Stimulated activated naive CD4-positive, alpha-beta T cell treated with Interleukin-2 at 50 U/mL for 16 hours (primary cell): ENCODE results near the gene SEC14L2.
"Not testable (repeated sequence)": the region's sequence is repeated elsewhere in the genome, so short reads cannot be mapped to it uniquely, and the experiment has no call there.

ENCODE experiments used
- DNase-seq: peaks from one replicate; lab custom pipeline; 2025; lab: John Stamatoyannopoulos, UW

SEC14L2 gene

GRCh38 chr22:30375312-30375849 is 21.4 kb upstream of the SEC14L2 start:
- DNase-seq, result no peak

GRCh38 chr22:30380011-30380410 is 16.8 kb upstream of the SEC14L2 start:
- DNase-seq, result no peak

DNA sequence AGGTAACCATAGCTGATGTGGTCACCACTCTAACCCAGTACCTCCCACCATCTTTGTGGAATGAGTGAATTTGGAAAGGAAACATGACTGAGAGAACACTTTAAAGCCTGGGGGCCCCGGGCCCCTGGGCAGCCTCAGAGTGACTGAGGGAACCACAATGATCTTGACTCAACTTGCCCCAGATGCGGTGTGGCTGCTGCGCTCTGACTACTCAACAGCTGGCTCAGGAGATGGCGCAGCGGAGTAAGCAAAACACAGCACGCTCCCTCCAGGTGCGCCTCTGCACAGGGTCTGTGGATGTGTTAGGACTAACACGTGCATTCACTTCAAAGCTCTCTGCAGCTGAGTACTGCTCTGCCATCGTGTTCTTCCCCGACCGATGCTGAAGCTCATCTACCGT is 15.6 kb upstream of the SEC14L2 start:
- DNase-seq, result no peak

DNA sequence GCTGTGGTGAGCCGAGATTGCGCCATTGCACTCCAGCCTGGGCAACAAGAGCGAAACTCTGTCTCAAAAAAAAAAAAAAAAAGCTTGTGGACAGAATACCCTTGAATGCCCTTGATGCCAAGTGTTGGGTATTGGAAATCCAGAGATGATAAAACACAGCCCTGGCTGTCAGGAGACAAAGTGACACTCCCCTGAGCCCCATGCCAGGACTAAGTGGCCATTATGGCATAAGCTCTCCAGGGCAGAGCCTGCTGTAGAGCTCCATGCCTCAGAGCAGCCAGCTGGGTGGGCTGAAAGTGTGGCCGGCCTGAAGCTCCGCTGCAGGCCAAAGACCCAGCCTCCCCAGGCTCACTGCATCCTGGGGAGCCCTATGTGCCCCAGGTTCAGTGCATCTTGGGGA is 14.5 kb upstream of the SEC14L2 start:
- no peak for DNase-seq

- DNase-seq, result no peak
Measured at GRCh38 chr22:30383061-30383460, 13.8 kb upstream of the SEC14L2 start.

GRCh38 chr22:30385942-30386341 is 10.9 kb upstream of the SEC14L2 start:
- no peak for DNase-seq

DNA sequence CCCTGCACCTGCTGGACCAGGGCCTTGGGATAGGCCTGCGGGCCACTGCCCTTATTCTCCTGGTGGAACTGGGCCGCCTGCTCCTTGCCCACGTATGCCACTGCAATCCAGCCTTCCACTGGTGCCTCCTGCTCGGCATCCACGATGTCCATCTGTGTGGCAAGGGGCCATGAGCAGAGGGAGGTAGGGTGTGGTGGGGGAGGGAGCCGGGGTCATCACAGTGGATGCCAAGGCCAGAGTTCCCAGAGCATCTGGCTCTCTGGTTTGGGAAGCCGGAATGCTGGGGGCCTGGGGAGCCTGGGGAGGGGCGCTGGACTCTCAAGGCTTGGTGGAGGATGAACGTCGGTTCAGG is 10.2 kb upstream of the SEC14L2 start:
- no peak for DNase-seq

DNA sequence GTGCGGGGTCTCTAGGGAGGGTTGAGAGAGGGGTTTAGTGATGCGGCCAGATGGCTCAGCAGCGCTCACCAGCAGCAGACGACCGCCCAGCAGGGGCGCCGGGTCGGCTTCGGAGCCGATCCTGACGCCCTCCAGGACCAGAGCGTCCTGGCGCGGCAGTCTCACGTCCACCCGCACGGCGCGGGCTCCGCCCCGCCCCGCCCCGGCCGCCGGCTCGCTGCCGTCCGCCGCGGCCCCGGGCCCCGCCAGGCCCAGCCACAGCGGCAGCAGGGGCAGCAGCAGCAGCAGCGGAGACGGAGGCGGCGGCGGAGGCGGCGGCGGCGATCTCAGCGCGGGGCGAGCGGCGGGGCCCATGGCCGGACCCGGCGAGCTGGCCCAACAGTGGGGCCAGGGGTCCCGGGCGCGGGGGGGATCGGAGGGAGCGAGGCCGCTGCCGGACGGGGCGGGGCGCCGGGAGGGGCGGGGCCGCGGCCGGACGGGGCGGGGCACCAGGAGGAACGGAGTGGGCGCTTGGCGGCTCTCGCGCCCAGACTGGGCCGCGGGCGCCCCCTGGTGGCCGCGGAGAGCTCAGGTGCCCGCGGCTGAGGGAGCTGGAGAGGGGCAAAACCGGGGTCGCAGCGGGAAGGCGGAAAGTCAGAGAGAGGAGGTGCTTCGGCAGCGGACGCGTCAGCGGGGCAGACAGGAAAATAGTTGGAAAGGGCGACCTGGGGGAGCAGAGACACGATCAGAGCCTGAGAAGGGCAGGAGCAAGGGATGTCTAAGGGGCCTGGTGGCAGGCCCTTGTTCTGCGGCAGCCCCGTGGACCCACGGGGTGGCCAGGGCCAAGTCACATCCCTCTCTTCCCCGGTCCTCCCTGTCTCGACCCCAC is 9.6 kb upstream of the SEC14L2 start, which contains the start of gene RNF215:
TSS of gene RNF215 (minus strand) at position 452 of the 868 bp plus-strand sequence. CDS start at position 354, 98 bp downstream.
- peak; percentile 72 for DNase-seq

DNA sequence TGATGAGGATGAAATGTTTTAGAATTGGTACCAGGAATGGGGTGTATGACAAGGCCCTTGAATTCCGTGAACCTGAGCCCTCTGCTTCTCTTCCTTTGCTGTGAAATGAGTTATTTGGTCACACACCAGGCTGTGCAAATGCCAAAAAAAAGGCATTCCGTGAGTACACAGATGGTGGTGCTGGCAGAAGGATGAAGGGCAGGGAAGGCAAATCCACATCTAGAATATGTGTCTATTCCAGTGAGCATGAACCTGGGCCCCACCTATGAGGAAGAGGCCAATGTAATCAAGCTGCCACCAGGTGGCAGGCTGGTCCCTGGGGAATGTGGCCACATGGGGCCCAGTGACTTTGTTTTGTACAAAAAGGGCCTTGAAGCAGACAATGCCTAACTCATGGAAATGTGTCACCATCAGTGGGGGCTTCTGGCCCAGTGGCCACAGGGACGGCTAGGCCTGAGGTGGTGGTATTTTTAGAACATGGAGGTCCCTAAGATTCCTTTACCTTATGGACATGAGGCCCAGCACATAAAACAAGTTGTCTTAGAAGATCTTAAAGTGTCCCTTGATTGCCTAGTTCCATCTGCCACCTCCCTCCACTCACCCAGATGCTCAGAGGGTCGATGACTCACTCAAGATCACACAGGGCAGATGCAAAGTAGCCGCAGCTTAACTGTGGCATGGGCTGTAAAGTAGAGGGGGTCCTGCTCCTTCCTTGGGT is 5.7 kb upstream of the SEC14L2 start:
- peak; percentile 58 for DNase-seq

DNA sequence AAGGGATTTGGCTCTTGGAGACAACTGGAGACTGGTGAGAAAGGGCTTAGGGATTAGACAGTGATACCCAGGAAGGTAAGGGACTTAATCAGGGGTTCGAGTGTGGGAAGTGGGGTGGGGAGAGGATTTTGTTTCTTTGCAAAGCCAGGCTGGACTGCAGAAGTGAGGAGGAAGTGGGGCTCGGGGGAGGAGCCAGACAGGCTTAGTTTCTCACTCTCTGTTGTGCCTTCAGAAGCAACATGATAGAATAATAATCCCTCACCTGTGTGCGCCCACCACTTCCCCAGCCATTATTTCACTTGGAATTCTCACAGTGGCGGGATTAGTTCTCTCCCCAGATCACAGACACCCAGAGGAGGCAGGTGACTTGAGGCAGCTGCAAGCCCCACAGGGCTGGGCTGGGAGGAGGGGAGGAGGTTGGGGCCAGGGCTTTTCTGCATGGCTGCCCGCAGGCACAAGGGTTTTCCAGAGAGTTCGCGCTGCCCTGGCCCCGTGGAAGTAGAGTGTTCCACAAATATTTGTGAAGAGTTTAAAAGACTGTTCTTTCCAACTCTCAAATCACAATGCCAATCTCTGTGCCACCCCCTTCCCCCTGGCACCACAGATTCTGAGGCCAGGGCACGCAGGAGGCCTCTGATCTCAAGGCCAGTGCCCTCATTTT is 4.0 kb upstream of the SEC14L2 start:
- no peak for DNase-seq

- DNase-seq, result no peak
Measured at GRCh38 chr22:30393322-30393680, 3.5 kb upstream of the SEC14L2 start.

GRCh38 chr22:30393885-30394284 is 2.9 kb upstream of the SEC14L2 start:
- DNase-seq, result no peak

GRCh38 chr22:30397656-30398635 is 1.1 kb downstream of the SEC14L2 start:
- DNase-seq, result no peak

- DNase-seq, result no peak
Measured at GRCh38 chr22:30398685-30399680, 2.2 kb downstream of the SEC14L2 start.

DNA sequence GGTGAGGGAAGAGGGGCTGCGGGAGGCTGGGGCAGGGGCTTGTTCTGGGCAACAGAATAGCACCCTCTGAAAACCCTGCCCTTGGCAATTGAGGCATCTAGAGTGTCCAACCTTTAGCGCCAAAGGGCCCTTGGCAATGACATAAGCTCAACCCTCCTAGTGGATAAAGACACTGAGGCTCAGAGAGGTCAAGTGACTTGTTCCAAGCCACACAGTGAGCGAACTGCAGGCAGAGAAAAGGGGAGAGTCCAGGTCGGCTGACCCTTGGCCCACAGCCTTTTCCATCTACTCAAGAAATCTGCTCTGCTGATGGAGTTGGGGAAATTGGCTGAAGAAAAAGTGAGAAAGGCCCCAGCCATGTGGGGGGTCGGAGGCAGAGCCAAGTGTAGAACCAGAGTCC is 2.9 kb downstream of the SEC14L2 start:
- no peak for DNase-seq

- DNase-seq, result no peak
Measured at GRCh38 chr22:30400159-30400558, 3.3 kb downstream of the SEC14L2 start.

GRCh38 chr22:30401024-30401423 is 4.2 kb downstream of the SEC14L2 start:
- DNase-seq, result not testable (repeated sequence)

DNA sequence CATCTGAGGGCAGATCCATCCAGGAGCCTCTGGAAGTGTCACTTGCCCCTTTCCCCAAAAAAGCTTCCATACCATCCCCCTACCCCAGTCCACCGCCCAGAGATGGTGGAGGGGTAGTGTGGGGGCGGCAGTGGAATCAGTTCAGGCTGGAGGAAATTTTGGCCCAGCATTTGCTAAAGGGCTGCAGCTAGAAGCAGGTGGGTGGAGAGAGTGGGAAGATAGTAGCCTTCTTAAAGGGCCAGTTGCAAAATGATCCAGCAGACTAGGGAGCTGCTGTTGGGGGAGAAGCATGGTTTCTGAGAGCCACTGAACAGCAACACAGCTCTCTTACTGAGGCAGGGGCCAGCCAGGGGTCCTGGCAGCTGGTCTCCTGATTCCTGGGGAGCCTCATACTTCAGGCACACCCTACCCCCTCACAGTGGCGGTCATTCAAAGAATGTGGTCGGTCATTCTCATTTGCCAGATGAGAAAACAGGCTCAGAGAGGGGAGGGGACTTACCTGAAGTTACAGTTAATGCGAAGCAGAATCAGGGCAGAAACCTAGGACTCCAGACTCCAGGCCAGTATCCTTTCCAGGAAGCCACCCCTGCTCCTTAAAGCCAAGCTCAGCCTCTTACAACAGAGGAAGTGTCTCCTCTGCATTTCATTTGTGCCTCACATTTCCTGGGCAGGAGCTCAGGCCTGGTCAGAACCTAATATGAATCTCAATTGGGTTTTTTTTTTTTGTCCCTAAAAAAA is 5.4 kb downstream of the SEC14L2 start:
- no peak for DNase-seq

DNA sequence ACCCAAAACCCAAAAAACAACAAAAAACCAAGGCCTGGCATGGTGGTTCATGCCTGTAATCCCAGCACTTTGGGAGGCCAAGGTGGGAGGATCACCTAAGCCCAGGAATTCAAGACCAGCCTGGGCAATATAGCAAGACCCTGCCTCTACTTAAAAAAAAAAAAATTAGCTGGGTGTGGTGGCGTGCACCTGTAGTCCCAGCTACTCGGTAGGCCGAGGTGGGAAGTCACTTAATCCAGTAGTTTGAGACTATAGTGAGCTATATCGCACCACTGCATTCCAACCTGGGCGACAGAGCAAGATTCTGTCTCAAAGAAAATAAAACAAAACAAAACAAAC is 5.9 kb downstream of the SEC14L2 start:
- DNase-seq, result not testable (repeated sequence)

- DNase-seq, result no peak
Measured at GRCh38 chr22:30404307-30404706, 7.5 kb downstream of the SEC14L2 start.
